Liver (tissue), 3 donors: ENCODE results near the gene CCDC186.

Source experiments
- ATF3 ChIP-seq: IDR thresholded peaks from 2 replicates; pipeline ENCODE4 v1.6.1; 2016; ENCODE audit warnings: antibody characterized with exemption
- FOXA2 ChIP-seq: IDR thresholded peaks from 2 replicates; pipeline ENCODE4 v1.6.1; 2016; ENCODE audit warnings: antibody characterized with exemption
- MAX ChIP-seq: IDR thresholded peaks from 2 replicates; pipeline ENCODE4 v1.6.1; 2016; ENCODE audit warnings: antibody characterized with exemption
- NR2F2 ChIP-seq: IDR thresholded peaks from 2 replicates; pipeline ENCODE4 v1.6.1; 2016; ENCODE audit warnings: antibody characterized with exemption
- TAF1 ChIP-seq: conservative IDR thresholded peaks from 2 replicates; pipeline ENCODE4 v1.6.1; 2016; ENCODE audit warnings: antibody characterized with exemption, mild to moderate bottlenecking
- TF ChIP-seq, protein P1 (sequence below): fragments of 150-350 bp; IDR thresholded peaks from 2 replicates; pipeline ENCODE4 v1.5.1; 2017; ENCODE audit warnings: improper control_type of control experiment, low read depth, low read length; ENCODE audit not compliant: missing input control
- donor health status: healthy.
- donor health status: healthy.

DNA sequence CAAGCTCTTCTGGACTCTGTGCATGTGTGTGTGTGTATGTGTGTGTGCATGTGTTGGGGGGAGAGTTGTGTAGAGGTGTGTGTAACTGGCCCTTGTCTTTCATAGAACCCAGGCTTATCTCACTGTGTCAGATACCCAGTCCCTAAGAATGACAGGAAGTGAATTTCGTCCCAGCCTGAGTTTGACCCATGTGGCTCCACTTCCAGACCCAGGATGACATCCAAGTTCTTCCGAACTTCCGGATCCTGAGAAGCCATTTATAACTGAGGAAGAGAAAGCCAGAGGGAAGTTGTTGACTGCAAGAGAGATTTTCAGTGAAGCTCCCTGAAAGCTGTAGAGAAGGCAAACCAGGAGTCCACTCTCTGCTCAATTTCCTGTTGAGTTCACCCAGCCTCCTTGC, 77.1 kb downstream of the CCDC186 start:
- TF ChIP-seq MAX, result no peak
- TF ChIP-seq, protein P1, sequence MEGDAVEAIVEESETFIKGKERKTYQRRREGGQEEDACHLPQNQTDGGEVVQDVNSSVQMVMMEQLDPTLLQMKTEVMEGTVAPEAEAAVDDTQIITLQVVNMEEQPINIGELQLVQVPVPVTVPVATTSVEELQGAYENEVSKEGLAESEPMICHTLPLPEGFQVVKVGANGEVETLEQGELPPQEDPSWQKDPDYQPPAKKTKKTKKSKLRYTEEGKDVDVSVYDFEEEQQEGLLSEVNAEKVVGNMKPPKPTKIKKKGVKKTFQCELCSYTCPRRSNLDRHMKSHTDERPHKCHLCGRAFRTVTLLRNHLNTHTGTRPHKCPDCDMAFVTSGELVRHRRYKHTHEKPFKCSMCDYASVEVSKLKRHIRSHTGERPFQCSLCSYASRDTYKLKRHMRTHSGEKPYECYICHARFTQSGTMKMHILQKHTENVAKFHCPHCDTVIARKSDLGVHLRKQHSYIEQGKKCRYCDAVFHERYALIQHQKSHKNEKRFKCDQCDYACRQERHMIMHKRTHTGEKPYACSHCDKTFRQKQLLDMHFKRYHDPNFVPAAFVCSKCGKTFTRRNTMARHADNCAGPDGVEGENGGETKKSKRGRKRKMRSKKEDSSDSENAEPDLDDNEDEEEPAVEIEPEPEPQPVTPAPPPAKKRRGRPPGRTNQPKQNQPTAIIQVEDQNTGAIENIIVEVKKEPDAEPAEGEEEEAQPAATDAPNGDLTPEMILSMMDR, result no peak
- TF ChIP-seq FOXA2, result no peak
- TF ChIP-seq TAF1, result no peak
- TF ChIP-seq NR2F2, result peak; percentile 70
- no peak for TF ChIP-seq ATF3
